KG1 (cell line): ENCODE data around the gene FANCC.
"Not testable (repeated sequence)": the region's sequence is repeated elsewhere in the genome, so short reads cannot be mapped to it uniquely, and the experiment has no call there.

ENCODE experiments used
- DNase-seq: peaks from one replicate; lab custom pipeline; 2025; lab: John Stamatoyannopoulos, UW

FANCC gene

GRCh38 chr9:95226921-95227320, 90.6 kb downstream of the FANCC start:
- no peak for DNase-seq

- no peak for DNase-seq
Observed at GRCh38 chr9:95225726-95226106, 91.8 kb downstream of the FANCC start.

- no peak for DNase-seq
Observed at GRCh38 chr9:95225076-95225725, 92.3 kb downstream of the FANCC start.

DNA sequence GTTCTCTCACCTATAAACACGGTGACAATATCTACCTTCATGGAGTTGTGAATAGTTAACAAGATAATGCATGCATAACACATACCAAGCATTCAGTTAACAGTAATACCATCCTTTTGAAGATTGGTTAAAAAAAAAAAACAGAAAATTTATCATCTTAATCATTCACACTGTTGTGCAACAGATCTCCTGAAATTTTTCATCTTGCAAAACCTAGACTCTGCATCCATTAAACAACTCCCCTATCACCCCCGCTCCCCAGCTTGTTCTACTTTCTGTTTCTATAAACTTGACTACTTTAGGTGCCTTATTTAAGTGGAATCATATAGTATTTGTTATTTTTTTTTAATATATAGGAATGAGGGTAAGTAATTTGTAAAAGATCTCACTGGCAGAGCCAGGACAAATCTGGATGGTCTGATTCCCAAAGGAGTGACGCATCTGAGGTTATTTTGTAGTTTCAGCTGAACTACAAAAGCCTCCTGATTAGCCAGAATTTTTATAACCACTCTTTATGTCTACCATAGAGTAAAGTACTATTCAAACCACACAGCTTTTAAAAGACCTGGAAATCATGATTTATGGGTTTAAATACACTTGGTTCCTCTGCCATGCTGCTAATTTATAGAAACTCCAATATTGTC, 93.0 kb downstream of the FANCC start:
- DNase-seq: no peak

DNA sequence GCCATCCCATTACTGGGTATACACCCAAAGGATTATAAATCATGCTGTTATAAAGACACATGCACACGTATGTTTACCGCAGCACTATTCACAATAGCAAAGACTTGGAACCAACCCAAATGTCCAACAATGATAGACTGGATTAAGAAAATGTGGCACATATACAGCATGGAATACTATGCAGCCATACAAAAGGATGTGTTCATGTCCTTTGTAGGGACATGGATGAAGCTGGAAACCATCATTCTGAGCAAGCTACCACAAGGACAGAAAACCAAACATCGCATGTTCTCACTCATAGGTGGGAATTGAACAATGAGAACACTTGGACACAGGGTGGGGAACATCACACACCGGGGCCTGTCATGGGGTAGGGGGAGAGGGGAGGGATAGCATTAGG, 97.2 kb downstream of the FANCC start:
- not testable (repeated sequence) for DNase-seq

DNA sequence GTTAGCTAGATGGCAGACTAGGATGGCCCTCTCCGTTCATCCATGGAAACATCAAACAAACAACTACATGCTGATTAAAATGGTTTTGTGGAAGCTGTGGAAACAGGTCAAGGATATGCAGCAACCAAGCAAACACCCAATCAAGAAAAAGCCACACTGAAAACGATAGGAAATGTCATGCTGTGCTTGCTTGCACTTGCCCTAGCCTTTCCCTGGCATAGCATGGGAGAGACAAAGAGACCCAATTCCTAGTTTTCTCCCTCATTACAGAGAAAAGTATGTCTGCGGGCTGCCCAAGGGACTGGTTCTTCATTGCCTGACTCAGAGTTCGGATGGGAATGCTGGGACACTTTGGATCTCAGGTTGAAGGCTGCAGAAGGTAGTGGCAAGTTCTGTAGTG, 98.7 kb downstream of the FANCC start:
- DNase-seq: no peak

DNA sequence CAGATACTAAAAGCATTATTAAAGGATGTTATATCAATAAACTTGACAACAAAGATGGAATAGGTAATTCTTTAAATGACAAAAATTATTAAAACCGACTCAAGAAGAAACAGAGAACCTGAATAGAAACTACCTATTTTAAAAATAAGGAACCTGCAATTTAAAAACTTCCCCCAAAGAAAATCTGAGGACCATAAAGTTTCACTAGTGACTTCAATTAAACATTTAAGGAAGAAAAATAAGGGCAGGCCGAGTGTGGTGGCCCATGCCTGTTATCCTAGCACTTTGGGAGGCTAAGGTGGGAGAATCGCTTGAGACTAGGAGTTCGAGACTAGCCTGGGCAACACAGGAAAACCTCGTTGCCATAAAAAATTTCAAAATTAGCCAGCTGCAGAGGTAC, 99.6 kb downstream of the FANCC start:
- no peak for DNase-seq

DNA sequence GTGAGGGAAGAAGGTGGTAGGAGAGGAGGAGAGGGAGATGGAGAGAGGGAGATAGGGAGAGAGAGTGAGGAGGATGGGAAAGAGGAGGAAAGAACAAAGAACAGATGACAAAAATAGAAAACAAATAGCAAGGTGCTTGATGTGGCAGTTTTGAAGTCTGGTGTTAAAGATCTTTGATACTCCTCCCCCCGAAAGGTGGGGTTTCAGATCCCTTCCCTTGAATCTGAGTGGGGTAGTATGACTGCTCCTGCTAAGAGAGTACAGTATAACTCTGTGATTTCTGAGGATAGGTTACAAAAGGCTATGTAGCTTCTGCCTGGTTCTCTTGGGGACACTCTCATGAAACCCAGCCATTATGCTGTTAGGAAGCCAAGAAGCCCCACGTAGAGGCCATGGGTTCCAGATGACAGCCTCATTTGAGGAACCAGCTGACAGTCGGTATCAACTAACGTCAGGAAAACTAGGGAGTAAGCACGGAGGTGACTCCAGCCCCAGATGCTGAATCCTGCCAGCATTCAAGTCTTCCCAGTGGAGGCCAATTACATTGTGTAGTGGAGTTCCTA, 102.1 kb downstream of the FANCC start:
- DNase-seq: no peak

DNA sequence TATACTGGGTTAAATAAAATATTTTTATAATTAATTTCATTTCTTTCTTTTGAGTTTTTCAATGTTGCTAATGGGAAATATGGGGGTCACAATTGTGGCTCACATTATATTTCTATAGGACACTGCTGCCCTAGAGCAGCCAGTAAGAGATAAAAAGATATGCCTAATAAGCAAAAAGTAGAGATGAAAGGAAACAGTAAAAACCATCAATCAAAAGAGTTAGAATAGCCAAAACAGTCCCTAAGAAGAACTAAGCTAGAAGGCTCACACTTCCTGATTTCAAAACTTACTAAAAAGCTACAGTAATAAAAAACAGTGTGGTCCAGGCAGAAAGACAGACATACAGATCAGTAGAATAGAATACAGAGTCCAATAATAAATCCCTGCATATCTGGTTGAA, 104.4 kb downstream of the FANCC start:
- no peak for DNase-seq

DNA sequence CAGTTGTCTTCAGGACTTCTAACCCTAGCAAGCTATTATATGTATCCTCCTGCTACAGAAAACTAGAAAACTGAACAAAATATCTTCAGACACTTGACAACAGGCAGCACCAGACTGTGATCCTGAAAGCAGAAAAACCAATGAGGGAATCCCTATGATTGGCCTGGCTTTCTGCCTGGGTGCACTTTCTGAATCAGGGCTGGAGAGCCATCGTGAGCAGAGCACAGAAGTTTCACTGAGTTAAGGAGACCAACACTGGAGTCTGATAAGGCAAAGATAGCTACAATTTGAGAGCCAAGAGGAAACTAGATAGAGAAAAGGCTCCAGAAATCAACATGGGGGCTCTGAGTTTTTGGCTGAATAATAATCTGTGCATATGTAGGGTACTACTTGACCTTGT, 106.5 kb downstream of the FANCC start:
- no peak for DNase-seq

- no peak for DNase-seq
Observed at GRCh38 chr9:95207403-95207802, 110.1 kb downstream of the FANCC start.

DNA sequence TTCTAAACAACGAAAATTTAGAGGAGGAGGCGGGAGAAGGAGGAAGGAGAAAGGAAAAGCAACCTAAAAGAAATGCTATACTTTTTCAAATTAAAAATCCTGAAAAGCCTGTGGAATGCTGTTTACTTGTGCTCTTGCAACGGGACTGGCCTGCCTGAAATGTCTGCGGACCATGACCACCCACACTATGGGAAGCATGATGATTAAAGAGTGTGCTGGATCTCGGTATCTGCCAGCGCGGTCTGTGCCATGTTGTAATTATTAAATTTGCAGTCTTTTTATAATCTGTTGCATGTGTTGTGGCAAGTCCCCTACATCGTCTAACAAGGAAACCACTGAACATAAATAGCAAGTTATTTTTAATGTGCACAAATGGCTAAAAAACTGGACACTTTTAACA, 111.4 kb downstream of the FANCC start:
- DNase-seq: no peak

- no peak for DNase-seq
Observed at GRCh38 chr9:95204710-95205109, 112.8 kb downstream of the FANCC start.

DNA sequence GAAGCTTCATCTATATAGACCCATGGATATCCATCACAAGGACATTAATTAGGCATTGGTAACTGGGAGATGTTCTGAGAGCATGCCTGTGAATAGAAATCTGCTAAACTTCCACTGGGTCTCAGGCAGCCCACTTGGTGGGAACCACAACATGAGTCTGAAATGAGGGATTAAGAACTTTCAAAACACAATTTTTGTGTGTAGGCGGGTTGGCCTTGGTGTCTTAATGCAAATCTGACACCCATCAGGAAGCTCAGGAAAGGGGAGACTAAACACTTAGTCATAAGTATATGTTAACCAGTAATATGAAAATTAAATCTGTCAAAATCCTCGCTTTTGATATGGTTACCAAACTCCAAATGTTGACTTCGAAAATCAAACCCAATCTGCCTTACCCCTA, 113.2 kb downstream of the FANCC start:
- no peak for DNase-seq

GRCh38 chr9:95203019-95203418, 114.5 kb downstream of the FANCC start:
- DNase-seq: not testable (repeated sequence)

GRCh38 chr9:95202076-95202681, 115.3 kb downstream of the FANCC start:
- no peak for DNase-seq

DNA sequence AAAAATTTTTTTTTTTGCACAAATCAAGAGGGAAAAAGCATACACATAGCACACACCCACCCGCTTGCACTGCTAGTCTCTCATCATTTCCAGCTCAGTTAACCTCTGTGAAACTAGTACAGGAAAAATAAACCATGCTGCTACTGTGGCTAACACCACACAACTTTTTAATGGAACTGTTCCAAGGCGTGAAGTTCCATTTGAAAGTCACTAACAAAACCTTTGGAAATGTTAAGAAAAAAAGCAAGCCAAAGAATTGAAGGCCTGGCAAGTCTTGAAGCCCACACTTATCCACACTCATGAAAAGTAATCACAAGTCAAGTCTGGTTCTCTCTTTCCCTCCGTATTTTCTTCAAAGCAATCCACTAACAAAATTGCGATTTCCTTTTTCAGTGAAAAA, 116.3 kb downstream of the FANCC start:
- no peak for DNase-seq

- DNase-seq: no peak
Observed at GRCh38 chr9:95197692-95198271, 119.7 kb downstream of the FANCC start.

- DNase-seq: no peak
Observed at GRCh38 chr9:95193480-95193879, 124.0 kb downstream of the FANCC start.

- DNase-seq: no peak
Observed at GRCh38 chr9:95193067-95193466, 124.4 kb downstream of the FANCC start.

DNA sequence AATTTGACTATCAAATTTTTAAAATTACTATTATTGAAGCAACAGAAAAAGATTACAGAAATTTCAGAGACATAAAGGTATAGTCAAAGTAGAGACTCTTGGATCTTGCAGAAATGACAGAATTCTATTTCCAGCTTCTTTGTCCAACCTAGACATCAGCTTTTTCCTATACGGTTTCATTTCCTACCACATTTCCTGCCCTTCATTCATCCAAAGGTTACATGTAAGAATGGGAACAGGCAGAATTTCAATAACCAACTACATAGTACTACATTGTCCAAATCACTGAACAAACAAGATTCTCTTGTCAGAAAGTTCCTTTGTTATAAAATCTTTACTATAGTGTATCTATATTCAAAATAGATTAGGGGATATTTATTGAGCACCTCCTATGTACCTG, 124.9 kb downstream of the FANCC start:
- no peak for DNase-seq

DNA sequence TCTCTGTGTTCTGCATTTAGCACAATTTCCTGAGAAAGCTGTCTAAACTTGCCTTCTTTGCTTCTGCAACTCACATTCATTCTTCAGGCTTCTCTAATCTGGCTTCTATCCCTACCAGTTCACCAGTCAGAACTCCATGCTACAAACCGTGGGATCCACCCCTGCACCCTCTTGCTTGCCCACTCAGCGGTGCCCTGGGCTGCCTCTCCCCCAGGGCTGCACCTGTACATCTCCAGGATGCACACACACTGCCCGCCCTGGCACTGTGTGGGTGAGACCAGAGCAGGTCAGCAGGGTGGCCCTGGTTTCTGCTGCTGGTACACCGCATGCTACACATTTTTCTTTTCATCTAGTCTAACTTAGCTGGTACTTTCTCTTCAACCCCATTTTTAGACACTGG, 127.1 kb downstream of the FANCC start:
- no peak for DNase-seq
